Measurements from ENCODE around the gene OR2Y1.
A peak's percentile ranks its signal among the peaks of the same experiment; 100 is the strongest.
"Not testable (repeated sequence)": the region's sequence is repeated elsewhere in the genome, so short reads cannot be mapped to it uniquely, and the experiment has no call there.

OR2Y1 gene

GRCh38 chr5:180739958-180740357, at the start of gene OR2Y1:
Gene OR2Y1 (minus strand): TSS chr5:180740058. CDS start chr5:180740058, 0 bp downstream.
- no peak for DNase-seq

GRCh38 chr5:180788651-180789410, 49.0 kb upstream of the OR2Y1 start:
- DNase-seq = not testable (repeated sequence)

- DNase-seq = no peak
Observed at GRCh38 chr5:180787711-180788431, 48.0 kb upstream of the OR2Y1 start.

GRCh38 chr5:180786531-180787398, 46.9 kb upstream of the OR2Y1 start:
- DNase-seq = no peak

GRCh38 chr5:180785794-180786221, 46.0 kb upstream of the OR2Y1 start:
- DNase-seq = peak; percentile 64

GRCh38 chr5:180785121-180785781, 45.4 kb upstream of the OR2Y1 start:
- peak; percentile 70 for DNase-seq

GRCh38 chr5:180784497-180785097, 44.7 kb upstream of the OR2Y1 start:
- DNase-seq = peak; percentile 68

GRCh38 chr5:180783340-180784052, 43.6 kb upstream of the OR2Y1 start:
- DNase-seq = no peak

- DNase-seq = no peak
Observed at GRCh38 chr5:180782748-180783147, 42.9 kb upstream of the OR2Y1 start.

- DNase-seq = not testable (repeated sequence)
Observed at GRCh38 chr5:180781900-180782326, 42.1 kb upstream of the OR2Y1 start.

GRCh38 chr5:180779985-180780610, 40.2 kb upstream of the OR2Y1 start:
- no peak for DNase-seq

- no peak for DNase-seq
Observed at GRCh38 chr5:180777475-180777874, 37.6 kb upstream of the OR2Y1 start.

- DNase-seq = no peak
Observed at GRCh38 chr5:180776376-180776775, 36.5 kb upstream of the OR2Y1 start.

- no peak for DNase-seq
Observed at GRCh38 chr5:180775624-180776023, 35.8 kb upstream of the OR2Y1 start.

GRCh38 chr5:180771839-180772238, 32.0 kb upstream of the OR2Y1 start:
- DNase-seq = no peak

GRCh38 chr5:180769821-180770220, 30.0 kb upstream of the OR2Y1 start:
- no peak for DNase-seq

GRCh38 chr5:180755601-180756000, 15.7 kb upstream of the OR2Y1 start:
- no peak for DNase-seq

GRCh38 chr5:180744253-180744652, 4.4 kb upstream of the OR2Y1 start:
- DNase-seq = no peak

GRCh38 chr5:180742727-180743126, 2.9 kb upstream of the OR2Y1 start:
- no peak for DNase-seq

- DNase-seq = not testable (repeated sequence)
Observed at GRCh38 chr5:180740953-180741352, 1.1 kb upstream of the OR2Y1 start.

GRCh38 chr5:180739271-180739670, 587 bp downstream of the OR2Y1 start:
- no peak for DNase-seq

Data from kidney glomerular epithelial cell (primary cell).